SK-N-SH treated with all-trans-retinoic acid at 6 μM for 48 hours (cell line): ENCODE measurements around the gene MCUB.

Source experiments
- ATAC-seq: fragments of 200-7000 bp; cut with Tn5 transposase; 3 replicates; pipeline ENCODE4 v1.9.1; 2020; ENCODE audit warnings: mild to moderate bottlenecking, moderate library complexity
- ARNTL ChIP-seq: fragments of 450-650 bp; formaldehyde crosslinking; IDR thresholded peaks from 2 replicates; pipeline ENCODE4 v1.5.0; 2020; ENCODE audit warnings: low read depth, mild to moderate bottlenecking, moderate library complexity, borderline replicate concordance
- BACH2 ChIP-seq: fragments of 250-450 bp; sonication (Bioruptor Pico); IDR thresholded peaks from 2 replicates; pipeline ENCODE4 v1.9.0; 2021; ENCODE audit warnings: mild to moderate bottlenecking, borderline replicate concordance
- CSDC2 ChIP-seq: fragments of 250-450 bp; sonication (Bioruptor Pico); IDR thresholded peaks from 2 replicates; pipeline ENCODE4 v1.5.0; 2020; ENCODE audit warnings: mild to moderate bottlenecking, moderate library complexity
- ESRRG ChIP-seq: fragments of 250-450 bp; sonication (Bioruptor Pico); IDR thresholded peaks from 2 replicates; pipeline ENCODE4 v1.6.1; 2021; ENCODE audit warnings: mild to moderate bottlenecking
- GLIS3 ChIP-seq: fragments of 250-450 bp; sonication (Bioruptor Pico); IDR thresholded peaks from 2 replicates; pipeline ENCODE4 v1.5.0; 2020; ENCODE audit warnings: mild to moderate bottlenecking, moderate library complexity
- ISL1 ChIP-seq: fragments of 250-450 bp; sonication (Bioruptor Pico); IDR thresholded peaks from 2 replicates; pipeline ENCODE4 v2.1.2; 2022; ENCODE audit warnings: mild to moderate bottlenecking, moderate library complexity
- OSR1 ChIP-seq: fragments of 250-450 bp; sonication (Bioruptor Pico); IDR thresholded peaks from 2 replicates; pipeline ENCODE4 v1.8.0; 2022; ENCODE audit warnings: moderate library complexity, mild to moderate bottlenecking, inconsistent platforms
- PPARA ChIP-seq: fragments of 250-450 bp; sonication (Bioruptor Pico); IDR thresholded peaks from 2 replicates; pipeline ENCODE4 v1.5.0; 2020; ENCODE audit warnings: mild to moderate bottlenecking, borderline replicate concordance
- SNAI2 ChIP-seq: fragments of 250-450 bp; sonication (Bioruptor Pico); IDR thresholded peaks from 2 replicates; pipeline ENCODE4 v1.5.0; 2020; ENCODE audit warnings: mild to moderate bottlenecking, moderate library complexity
- TCF4 ChIP-seq: fragments of 250-450 bp; sonication (Bioruptor Pico); IDR thresholded peaks from 2 replicates; pipeline ENCODE4 v1.8.0; 2021; ENCODE audit warnings: mild to moderate bottlenecking, moderate library complexity, borderline replicate concordance
- TOX ChIP-seq: fragments of 250-450 bp; sonication (Bioruptor Pico); IDR thresholded peaks from 2 replicates; pipeline ENCODE4 v1.8.0; 2021; ENCODE audit warnings: mild to moderate bottlenecking, moderate library complexity, borderline replicate concordance
- ZC3H10 ChIP-seq: fragments of 250-450 bp; sonication (Bioruptor Pico); IDR thresholded peaks from 2 replicates; pipeline ENCODE4 v1.5.1; 2021; ENCODE audit warnings: mild to moderate bottlenecking, moderate library complexity
- ZFP3 ChIP-seq: fragments of 250-450 bp; sonication (Bioruptor Pico); IDR thresholded peaks from 2 replicates; pipeline ENCODE4 v1.5.0; 2020; ENCODE audit warnings: mild to moderate bottlenecking, moderate library complexity
- ZFP30 ChIP-seq: fragments of 450-650 bp; formaldehyde crosslinking; IDR thresholded peaks from 2 replicates; pipeline ENCODE4 v1.5.0; 2022; ENCODE audit warnings: mild to moderate bottlenecking, moderate library complexity
- ZNF565 ChIP-seq: fragments of 450-650 bp; formaldehyde crosslinking; conservative IDR thresholded peaks from 2 replicates; pipeline ENCODE4 v1.5.0; 2020; ENCODE audit warnings: low read depth, mild to moderate bottlenecking, moderate library complexity
- ZNF70 ChIP-seq: fragments of 450-650 bp; formaldehyde crosslinking; IDR thresholded peaks from 2 replicates; pipeline ENCODE4 v1.5.0; 2020; ENCODE audit warnings: mild to moderate bottlenecking, moderate library complexity
- ZNF8 ChIP-seq: fragments of 450-650 bp; formaldehyde crosslinking; IDR thresholded peaks from 2 replicates; pipeline ENCODE4 v1.5.0; 2020; ENCODE audit warnings: mild to moderate bottlenecking, moderate library complexity
- TF ChIP-seq, protein P1 (sequence below): fragments of 250-450 bp; sonication (Bioruptor Pico); IDR thresholded peaks from 2 replicates; pipeline ENCODE4 v1.8.0; 2020; ENCODE audit warnings: mild to moderate bottlenecking, moderate library complexity, borderline replicate concordance
- TF ChIP-seq, protein P2 (sequence below): fragments of 250-450 bp; sonication (Bioruptor Pico); IDR thresholded peaks from 2 replicates; pipeline ENCODE4 v1.5.1; 2021; ENCODE audit warnings: mild to moderate bottlenecking, moderate library complexity
- TF ChIP-seq, protein P3 (sequence below): fragments of 250-450 bp; sonication (Bioruptor Pico); IDR thresholded peaks from 2 replicates; pipeline ENCODE4 v1.5.0; 2020; ENCODE audit warnings: mild to moderate bottlenecking, moderate library complexity
- TF ChIP-seq, protein P4 (sequence below): fragments of 250-450 bp; sonication (Bioruptor Pico); IDR thresholded peaks from 2 replicates; pipeline ENCODE4 v1.5.1; 2020; ENCODE audit warnings: low read depth, mild to moderate bottlenecking, moderate library complexity

The MCUB gene

DNA sequence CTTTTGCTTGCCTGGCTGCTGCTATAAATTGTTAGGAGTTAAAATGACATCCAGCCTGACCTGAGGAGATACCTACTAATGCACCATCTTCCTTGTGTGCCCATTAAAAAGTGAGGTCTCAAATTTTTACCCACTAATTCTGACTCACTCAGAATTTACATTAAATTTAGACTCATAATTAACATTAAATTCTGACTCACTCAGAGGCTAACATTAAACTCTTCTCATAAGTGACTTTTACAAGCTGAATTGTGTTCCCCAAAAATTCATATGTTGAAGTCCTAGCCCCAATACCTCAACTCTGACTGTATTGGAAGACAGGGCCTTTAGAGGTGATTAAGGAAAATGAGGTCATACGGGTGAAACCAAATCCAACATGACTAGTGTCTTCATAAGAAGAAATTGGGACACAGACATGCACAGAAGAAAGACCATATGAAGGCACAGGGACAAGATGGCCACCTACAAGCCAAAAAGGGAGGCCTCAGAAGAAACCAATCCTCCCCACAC is 131.4 kb downstream of the MCUB start:
- no peak for ATAC-seq
- no peak for TF ChIP-seq ZFP3 (CRISPR knock-in tag)
- no peak for TF ChIP-seq BACH2 (CRISPR knock-in tag)
- TF ChIP-seq ZNF70 (CRISPR knock-in tag): no peak
- TF ChIP-seq ARNTL (CRISPR knock-in tag): no peak
- no peak for TF ChIP-seq ISL1 (CRISPR knock-in tag)
- TF ChIP-seq SNAI2 (CRISPR knock-in tag): no peak
- no peak for TF ChIP-seq ESRRG (CRISPR knock-in tag)
- no peak for TF ChIP-seq OSR1 (CRISPR knock-in tag)
- no peak for TF ChIP-seq PPARA (CRISPR knock-in tag)
- TF ChIP-seq CSDC2 (CRISPR knock-in tag): no peak
- TF ChIP-seq, protein P1, sequence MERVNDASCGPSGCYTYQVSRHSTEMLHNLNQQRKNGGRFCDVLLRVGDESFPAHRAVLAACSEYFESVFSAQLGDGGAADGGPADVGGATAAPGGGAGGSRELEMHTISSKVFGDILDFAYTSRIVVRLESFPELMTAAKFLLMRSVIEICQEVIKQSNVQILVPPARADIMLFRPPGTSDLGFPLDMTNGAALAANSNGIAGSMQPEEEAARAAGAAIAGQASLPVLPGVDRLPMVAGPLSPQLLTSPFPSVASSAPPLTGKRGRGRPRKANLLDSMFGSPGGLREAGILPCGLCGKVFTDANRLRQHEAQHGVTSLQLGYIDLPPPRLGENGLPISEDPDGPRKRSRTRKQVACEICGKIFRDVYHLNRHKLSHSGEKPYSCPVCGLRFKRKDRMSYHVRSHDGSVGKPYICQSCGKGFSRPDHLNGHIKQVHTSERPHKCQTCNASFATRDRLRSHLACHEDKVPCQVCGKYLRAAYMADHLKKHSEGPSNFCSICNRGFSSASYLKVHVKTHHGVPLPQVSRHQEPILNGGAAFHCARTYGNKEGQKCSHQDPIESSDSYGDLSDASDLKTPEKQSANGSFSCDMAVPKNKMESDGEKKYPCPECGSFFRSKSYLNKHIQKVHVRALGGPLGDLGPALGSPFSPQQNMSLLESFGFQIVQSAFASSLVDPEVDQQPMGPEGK: no peak
- TF ChIP-seq GLIS3: no peak
- no peak for TF ChIP-seq TCF4 (CRISPR knock-in tag)
- TF ChIP-seq ZC3H10 (CRISPR knock-in tag): no peak
- TF ChIP-seq, protein P2, sequence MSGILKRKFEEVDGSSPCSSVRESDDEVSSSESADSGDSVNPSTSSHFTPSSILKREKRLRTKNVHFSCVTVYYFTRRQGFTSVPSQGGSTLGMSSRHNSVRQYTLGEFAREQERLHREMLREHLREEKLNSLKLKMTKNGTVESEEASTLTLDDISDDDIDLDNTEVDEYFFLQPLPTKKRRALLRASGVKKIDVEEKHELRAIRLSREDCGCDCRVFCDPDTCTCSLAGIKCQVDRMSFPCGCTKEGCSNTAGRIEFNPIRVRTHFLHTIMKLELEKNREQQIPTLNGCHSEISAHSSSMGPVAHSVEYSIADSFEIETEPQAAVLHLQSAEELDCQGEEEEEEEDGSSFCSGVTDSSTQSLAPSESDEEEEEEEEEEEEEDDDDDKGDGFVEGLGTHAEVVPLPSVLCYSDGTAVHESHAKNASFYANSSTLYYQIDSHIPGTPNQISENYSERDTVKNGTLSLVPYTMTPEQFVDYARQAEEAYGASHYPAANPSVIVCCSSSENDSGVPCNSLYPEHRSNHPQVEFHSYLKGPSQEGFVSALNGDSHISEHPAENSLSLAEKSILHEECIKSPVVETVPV (CRISPR knock-in tag): no peak
- TF ChIP-seq, protein P3, sequence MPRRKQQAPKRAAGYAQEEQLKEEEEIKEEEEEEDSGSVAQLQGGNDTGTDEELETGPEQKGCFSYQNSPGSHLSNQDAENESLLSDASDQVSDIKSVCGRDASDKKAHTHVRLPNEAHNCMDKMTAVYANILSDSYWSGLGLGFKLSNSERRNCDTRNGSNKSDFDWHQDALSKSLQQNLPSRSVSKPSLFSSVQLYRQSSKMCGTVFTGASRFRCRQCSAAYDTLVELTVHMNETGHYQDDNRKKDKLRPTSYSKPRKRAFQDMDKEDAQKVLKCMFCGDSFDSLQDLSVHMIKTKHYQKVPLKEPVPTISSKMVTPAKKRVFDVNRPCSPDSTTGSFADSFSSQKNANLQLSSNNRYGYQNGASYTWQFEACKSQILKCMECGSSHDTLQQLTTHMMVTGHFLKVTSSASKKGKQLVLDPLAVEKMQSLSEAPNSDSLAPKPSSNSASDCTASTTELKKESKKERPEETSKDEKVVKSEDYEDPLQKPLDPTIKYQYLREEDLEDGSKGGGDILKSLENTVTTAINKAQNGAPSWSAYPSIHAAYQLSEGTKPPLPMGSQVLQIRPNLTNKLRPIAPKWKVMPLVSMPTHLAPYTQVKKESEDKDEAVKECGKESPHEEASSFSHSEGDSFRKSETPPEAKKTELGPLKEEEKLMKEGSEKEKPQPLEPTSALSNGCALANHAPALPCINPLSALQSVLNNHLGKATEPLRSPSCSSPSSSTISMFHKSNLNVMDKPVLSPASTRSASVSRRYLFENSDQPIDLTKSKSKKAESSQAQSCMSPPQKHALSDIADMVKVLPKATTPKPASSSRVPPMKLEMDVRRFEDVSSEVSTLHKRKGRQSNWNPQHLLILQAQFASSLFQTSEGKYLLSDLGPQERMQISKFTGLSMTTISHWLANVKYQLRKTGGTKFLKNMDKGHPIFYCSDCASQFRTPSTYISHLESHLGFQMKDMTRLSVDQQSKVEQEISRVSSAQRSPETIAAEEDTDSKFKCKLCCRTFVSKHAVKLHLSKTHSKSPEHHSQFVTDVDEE: no peak
- TF ChIP-seq, all 23 proteins: peak for 0

DNA sequence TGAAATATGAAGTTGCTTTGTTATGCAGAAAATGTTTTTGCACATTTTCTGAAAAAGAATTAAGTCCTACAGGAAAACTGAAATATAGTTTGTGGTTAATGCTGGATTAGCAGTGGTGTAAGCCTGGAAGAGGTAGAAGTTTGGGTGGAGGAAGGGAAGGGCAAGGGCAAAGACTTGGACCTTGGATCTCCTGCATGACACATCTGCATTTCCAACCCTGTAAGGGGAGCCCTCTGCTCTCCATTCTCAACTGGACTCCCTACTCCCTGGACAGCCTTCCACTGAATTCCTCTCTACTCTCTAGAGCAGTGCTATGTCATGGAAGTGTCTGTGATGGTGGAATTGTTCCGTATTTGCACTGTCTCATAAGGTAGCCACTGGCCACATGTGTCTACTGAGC is 138.6 kb downstream of the MCUB start:
- TF ChIP-seq ZNF70 (CRISPR knock-in tag) (no peak), ESRRG (CRISPR knock-in tag) (no peak), CSDC2 (CRISPR knock-in tag) (no peak), TOX (CRISPR knock-in tag) (no peak), TCF4 (CRISPR knock-in tag) (no peak), ZFP3 (CRISPR knock-in tag) (no peak), SNAI2 (CRISPR knock-in tag) (no peak), ZFP30 (no peak)
- TF ChIP-seq, protein P2 (CRISPR knock-in tag): no peak
- TF ChIP-seq, protein P4, sequence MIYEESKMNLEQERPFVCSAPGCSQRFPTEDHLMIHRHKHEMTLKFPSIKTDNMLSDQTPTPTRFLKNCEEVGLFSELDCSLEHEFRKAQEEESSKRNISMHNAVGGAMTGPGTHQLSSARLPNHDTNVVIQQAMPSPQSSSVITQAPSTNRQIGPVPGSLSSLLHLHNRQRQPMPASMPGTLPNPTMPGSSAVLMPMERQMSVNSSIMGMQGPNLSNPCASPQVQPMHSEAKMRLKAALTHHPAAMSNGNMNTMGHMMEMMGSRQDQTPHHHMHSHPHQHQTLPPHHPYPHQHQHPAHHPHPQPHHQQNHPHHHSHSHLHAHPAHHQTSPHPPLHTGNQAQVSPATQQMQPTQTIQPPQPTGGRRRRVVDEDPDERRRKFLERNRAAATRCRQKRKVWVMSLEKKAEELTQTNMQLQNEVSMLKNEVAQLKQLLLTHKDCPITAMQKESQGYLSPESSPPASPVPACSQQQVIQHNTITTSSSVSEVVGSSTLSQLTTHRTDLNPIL: no peak
- ATAC-seq: no peak

DNA sequence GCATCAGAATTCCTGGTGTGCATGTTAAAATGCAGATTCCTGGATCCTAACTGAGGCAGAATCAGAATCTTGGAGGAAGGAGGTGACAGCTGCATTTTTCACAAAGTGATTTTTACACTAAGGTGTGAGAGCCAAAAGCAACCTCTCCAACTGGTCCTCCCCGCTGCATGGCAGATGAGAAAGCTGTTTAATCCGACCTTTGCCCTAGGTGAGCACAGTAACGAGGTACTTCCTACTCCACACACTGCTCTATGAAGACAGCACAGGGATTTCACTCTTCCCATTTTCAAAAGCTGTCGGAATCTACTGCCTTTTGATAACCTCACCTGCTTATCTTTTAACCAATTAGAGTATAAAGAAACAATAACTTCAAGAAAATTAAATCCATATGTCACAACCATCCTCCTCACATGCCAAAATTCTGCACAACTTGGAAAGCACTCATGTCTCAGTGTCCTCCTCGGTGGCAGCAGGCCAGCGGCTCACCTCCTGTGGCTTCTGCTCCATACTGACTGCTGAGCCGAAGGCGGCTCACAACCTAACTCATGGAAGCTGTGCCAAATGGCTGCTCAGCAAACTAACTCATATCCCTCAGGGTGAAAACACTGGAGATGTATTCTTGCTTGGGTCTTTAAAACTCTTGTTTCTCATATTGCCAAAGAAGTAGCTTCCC is 139.6 kb downstream of the MCUB start:
- no peak for ATAC-seq
- TF ChIP-seq TOX (CRISPR knock-in tag) (no peak), ZFP30 (no peak), ZFP3 (CRISPR knock-in tag) (no peak), ZNF8 (CRISPR knock-in tag) (no peak), ESRRG (CRISPR knock-in tag) (no peak), OSR1 (CRISPR knock-in tag) (no peak), ZC3H10 (CRISPR knock-in tag) (no peak), BACH2 (CRISPR knock-in tag) (no peak), ZNF565 (CRISPR knock-in tag) (no peak), TCF4 (CRISPR knock-in tag) (no peak)
- TF ChIP-seq, protein P3: no peak
- TF ChIP-seq, protein P2 (CRISPR knock-in tag): no peak
